ENCODE data around the gene DERL2.

GRCh38 chr17:5514976-5515375 is 29.0 kb upstream of the DERL2 start:
- TF ChIP-seq, protein P1, sequence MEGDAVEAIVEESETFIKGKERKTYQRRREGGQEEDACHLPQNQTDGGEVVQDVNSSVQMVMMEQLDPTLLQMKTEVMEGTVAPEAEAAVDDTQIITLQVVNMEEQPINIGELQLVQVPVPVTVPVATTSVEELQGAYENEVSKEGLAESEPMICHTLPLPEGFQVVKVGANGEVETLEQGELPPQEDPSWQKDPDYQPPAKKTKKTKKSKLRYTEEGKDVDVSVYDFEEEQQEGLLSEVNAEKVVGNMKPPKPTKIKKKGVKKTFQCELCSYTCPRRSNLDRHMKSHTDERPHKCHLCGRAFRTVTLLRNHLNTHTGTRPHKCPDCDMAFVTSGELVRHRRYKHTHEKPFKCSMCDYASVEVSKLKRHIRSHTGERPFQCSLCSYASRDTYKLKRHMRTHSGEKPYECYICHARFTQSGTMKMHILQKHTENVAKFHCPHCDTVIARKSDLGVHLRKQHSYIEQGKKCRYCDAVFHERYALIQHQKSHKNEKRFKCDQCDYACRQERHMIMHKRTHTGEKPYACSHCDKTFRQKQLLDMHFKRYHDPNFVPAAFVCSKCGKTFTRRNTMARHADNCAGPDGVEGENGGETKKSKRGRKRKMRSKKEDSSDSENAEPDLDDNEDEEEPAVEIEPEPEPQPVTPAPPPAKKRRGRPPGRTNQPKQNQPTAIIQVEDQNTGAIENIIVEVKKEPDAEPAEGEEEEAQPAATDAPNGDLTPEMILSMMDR (IDR thresholded peaks at IDR 0.05; ENCODE audit: low read length): no peak
- TF ChIP-seq EZH2 (IDR thresholded peaks at IDR 0.05; ENCODE audit: borderline replicate concordance, low read length): no peak

Data from OCI-LY1 (cell line).